Nucleus accumbens (tissue), 56 donors: ENCODE measurements around the gene PNN.
"Not testable (repeated sequence)": the region's sequence is repeated elsewhere in the genome, so short reads cannot be mapped to it uniquely, and the experiment has no call there.

Source experiments
- DNase-seq, 56 donors: peaks; one replicate each; lab custom pipeline; 2025; lab: John Stamatoyannopoulos, UW

PNN gene

GRCh38 chr14:39174560-39175444, at the start of gene PNN:
TSS of gene PNN (plus strand) at chr14:39175254. CDS start at chr14:39175280, 26 bp downstream.
- peak; percentile 74 to 99 (median 97) for DNase-seq

- DNase-seq: not testable (repeated sequence)
Observed at GRCh38 chr14:39137835-39138234, 37.2 kb upstream of the PNN start.

GRCh38 chr14:39138440-39138839, 36.6 kb upstream of the PNN start:
- DNase-seq: no peak

- no peak for DNase-seq
Observed at GRCh38 chr14:39140170-39140569, 34.9 kb upstream of the PNN start.

GRCh38 chr14:39141623-39142022, 33.4 kb upstream of the PNN start:
- not testable (repeated sequence) for DNase-seq

- DNase-seq: not testable (repeated sequence)
Observed at GRCh38 chr14:39143226-39143625, 31.8 kb upstream of the PNN start.

- no peak for DNase-seq
Observed at GRCh38 chr14:39145266-39145966, 29.6 kb upstream of the PNN start.

GRCh38 chr14:39154594-39155189, 20.4 kb upstream of the PNN start:
- no peak for DNase-seq

GRCh38 chr14:39157491-39157890, 17.6 kb upstream of the PNN start:
- no peak for DNase-seq

- no peak for DNase-seq
Observed at GRCh38 chr14:39158222-39158858, 16.7 kb upstream of the PNN start.

- no peak for DNase-seq
Observed at GRCh38 chr14:39160494-39160893, 14.6 kb upstream of the PNN start.

- DNase-seq: not testable (repeated sequence)
Observed at GRCh38 chr14:39167797-39168320, 7.2 kb upstream of the PNN start.

GRCh38 chr14:39168591-39168990, 6.5 kb upstream of the PNN start:
- no peak for DNase-seq

- DNase-seq: peak in 1 of 56 donors; percentile 37
Observed at GRCh38 chr14:39169541-39169900, 5.5 kb upstream of the PNN start.

GRCh38 chr14:39173198-39173597, 1.9 kb upstream of the PNN start:
- no peak for DNase-seq

- peak in 15 of 56 donors; percentile 28 to 75 (median 49) for DNase-seq
Observed at GRCh38 chr14:39175445-39176262, 600 bp downstream of the PNN start.

GRCh38 chr14:39176263-39177167, 1.5 kb downstream of the PNN start:
- DNase-seq: no peak

- DNase-seq: no peak
Observed at GRCh38 chr14:39177168-39177545, 2.1 kb downstream of the PNN start.

GRCh38 chr14:39179042-39179441, 4.0 kb downstream of the PNN start:
- DNase-seq: no peak
